ENCODE data around the gene TPCN2.

TPCN2 gene

GRCh38 chr11:69178819-69179482 lies 130.2 kb downstream of the TPCN2 start:
- H3K4ac ChIP-seq (ENCODE audit: low read depth in 1 of 2, low read length in 2 of 2), result no peak overlapping the region
- H3K36me3 ChIP-seq (ENCODE audit: control insufficient read depth in 1 of 2, insufficient read depth in 2 of 2, low read depth in 1 of 2, low read length in 2 of 2), result no peaks in the 10 kb centered on the region
- no peak overlapping the region for H3K27ac ChIP-seq (ENCODE audit: low read length, poor library complexity, severe bottlenecking)
- no peak overlapping the region for H3K4me2 ChIP-seq (ENCODE audit: low read length, poor library complexity, severe bottlenecking)
- no peak overlapping the region for H3K18ac ChIP-seq (ENCODE audit: low read depth in 1 of 2, low read length in 2 of 2)
- H3K4me1 ChIP-seq (ENCODE audit: control insufficient read depth, insufficient read depth, low read depth, low read length), result peaks cover 5% of the 10 kb centered on the region
- no peak overlapping the region for H4K91ac ChIP-seq (ENCODE audit: low read length)
- no peaks in the 10 kb centered on the region for H3K79me1 ChIP-seq (replicated peaks; ENCODE audit: low read length, poor library complexity, severe bottlenecking)
- no peak overlapping the region for H3K9ac ChIP-seq (ENCODE audit: low read length)
- peaks cover 27% of the 10 kb centered on the region for H3K9me3 ChIP-seq (ENCODE audit: control insufficient read depth, low read length)
- H2BK120ac ChIP-seq (ENCODE audit: low read depth, low read length), result no peak overlapping the region
- no peak overlapping the region for H2BK12ac ChIP-seq (ENCODE audit: low read length in 2 of 2)
- H3K23ac ChIP-seq (ENCODE audit: low read length in 2 of 2), result no peak overlapping the region
- no peak overlapping the region for H4K8ac ChIP-seq (ENCODE audit: low read length)
- H2AFZ ChIP-seq (ENCODE audit: low read depth, low read length), result no peak overlapping the region
- 86% methylated on average over 9 of the region's 9 CpGs for WGBS
- peak overlapping the region in 1 of 2 experiments; percentile 26 for H3K14ac ChIP-seq (ENCODE audit: low read length in 2 of 2)
- no peak overlapping the region for H3K4me3 ChIP-seq (ENCODE audit: insufficient read depth in 1 of 2, low read depth in 1 of 2, low read length in 2 of 2)
- no peak for DNase-seq
- peaks cover 52 to 53% of the 10 kb centered on the region in 2 experiments for H3K27me3 ChIP-seq (ENCODE audit: control insufficient read depth in 1 of 2, insufficient read depth in 1 of 2, low read length in 2 of 2)
- no peak overlapping the region for H2BK15ac ChIP-seq (ENCODE audit: low read depth, poor library complexity, severe bottlenecking)
- H2AK5ac ChIP-seq (ENCODE audit: low read length, severe bottlenecking), result no peak overlapping the region
- H2BK5ac ChIP-seq (ENCODE audit: low read depth, low read length, poor library complexity, severe bottlenecking), result no peak overlapping the region

GRCh38 chr11:69180226-69180625 lies 131.5 kb downstream of the TPCN2 start:
- no peak overlapping the region for H4K8ac ChIP-seq (ENCODE audit: low read length)
- H3K4ac ChIP-seq (ENCODE audit: low read depth in 1 of 2, low read length in 2 of 2), result no peak overlapping the region
- no peak overlapping the region for H3K23ac ChIP-seq (ENCODE audit: low read length in 2 of 2)
- no peak overlapping the region for H2AFZ ChIP-seq (ENCODE audit: low read depth, low read length)
- no peak overlapping the region for H2BK15ac ChIP-seq (ENCODE audit: low read depth, poor library complexity, severe bottlenecking)
- H3K4me1 ChIP-seq (ENCODE audit: control insufficient read depth, insufficient read depth, low read depth, low read length), result peaks cover 5% of the 10 kb centered on the region
- no peak overlapping the region for H3K27ac ChIP-seq (ENCODE audit: low read length, poor library complexity, severe bottlenecking)
- peaks cover 45 to 53% of the 10 kb centered on the region in 2 experiments for H3K27me3 ChIP-seq (ENCODE audit: control insufficient read depth in 1 of 2, insufficient read depth in 1 of 2, low read length in 2 of 2)
- H3K4me2 ChIP-seq (ENCODE audit: low read length, poor library complexity, severe bottlenecking), result no peak overlapping the region
- no peak overlapping the region for H2BK12ac ChIP-seq (ENCODE audit: low read length in 2 of 2)
- no peaks in the 10 kb centered on the region for H3K36me3 ChIP-seq (ENCODE audit: control insufficient read depth in 1 of 2, insufficient read depth in 2 of 2, low read depth in 1 of 2, low read length in 2 of 2)
- no peak overlapping the region for H2BK5ac ChIP-seq (ENCODE audit: low read depth, low read length, poor library complexity, severe bottlenecking)
- H4K91ac ChIP-seq (ENCODE audit: low read length), result no peak overlapping the region
- no peak overlapping the region for H3K4me3 ChIP-seq (ENCODE audit: insufficient read depth in 1 of 2, low read depth in 1 of 2, low read length in 2 of 2)
- H2AK5ac ChIP-seq (ENCODE audit: low read length, severe bottlenecking), result no peak overlapping the region
- 93% methylated on average over 9 of the region's 9 CpGs for WGBS
- no peak overlapping the region for H2BK120ac ChIP-seq (ENCODE audit: low read depth, low read length)
- H3K79me1 ChIP-seq (replicated peaks; ENCODE audit: low read length, poor library complexity, severe bottlenecking), result no peaks in the 10 kb centered on the region
- peaks cover 17% of the 10 kb centered on the region for H3K9me3 ChIP-seq (ENCODE audit: control insufficient read depth, low read length)
- no peak overlapping the region for H3K18ac ChIP-seq (ENCODE audit: low read depth in 1 of 2, low read length in 2 of 2)
- H3K9ac ChIP-seq (ENCODE audit: low read length), result no peak overlapping the region
- no peak for DNase-seq
- H3K14ac ChIP-seq (ENCODE audit: low read length in 2 of 2), result no peak overlapping the region

DNA sequence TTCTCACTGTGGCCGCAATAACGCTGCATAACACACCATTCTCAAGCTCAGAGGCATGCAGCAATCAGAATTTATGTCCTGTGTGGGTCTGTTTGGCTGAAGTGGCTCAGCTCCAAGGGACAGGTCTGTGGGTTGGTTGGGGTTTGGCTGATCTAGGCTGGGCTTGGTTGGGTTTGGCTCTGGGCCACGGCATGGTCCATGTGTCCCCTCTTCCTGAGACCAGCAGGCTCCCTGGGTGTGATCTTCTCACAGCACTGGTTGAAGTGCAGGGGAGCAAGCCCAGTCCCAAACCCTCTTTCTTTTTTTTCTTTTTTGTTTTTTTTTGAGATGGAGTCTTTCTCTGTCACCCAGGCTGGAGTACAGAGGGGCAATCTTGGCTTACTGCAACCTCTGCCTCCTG lies 132.0 kb downstream of the TPCN2 start:
- H4K91ac ChIP-seq (ENCODE audit: low read length), result no peak overlapping the region
- no peak overlapping the region for H2BK12ac ChIP-seq (ENCODE audit: low read length in 2 of 2)
- no peak overlapping the region for H2BK5ac ChIP-seq (ENCODE audit: low read depth, low read length, poor library complexity, severe bottlenecking)
- H2AFZ ChIP-seq (ENCODE audit: low read depth, low read length), result no peak overlapping the region
- H3K4me1 ChIP-seq (ENCODE audit: control insufficient read depth, insufficient read depth, low read depth, low read length), result peaks cover 5% of the 10 kb centered on the region
- no peak overlapping the region for H2AK5ac ChIP-seq (ENCODE audit: low read length, severe bottlenecking)
- H3K27ac ChIP-seq (ENCODE audit: low read length, poor library complexity, severe bottlenecking), result no peak overlapping the region
- WGBS, result 95% methylated on average over 2 of the region's 3 CpGs
- H3K79me1 ChIP-seq (replicated peaks; ENCODE audit: low read length, poor library complexity, severe bottlenecking), result no peaks in the 10 kb centered on the region
- H3K36me3 ChIP-seq (ENCODE audit: control insufficient read depth in 1 of 2, insufficient read depth in 2 of 2, low read depth in 1 of 2, low read length in 2 of 2), result no peaks in the 10 kb centered on the region
- no peak overlapping the region for H3K18ac ChIP-seq (ENCODE audit: low read depth in 1 of 2, low read length in 2 of 2)
- peaks cover 12% of the 10 kb centered on the region for H3K9me3 ChIP-seq (ENCODE audit: control insufficient read depth, low read length)
- H3K27me3 ChIP-seq (ENCODE audit: control insufficient read depth in 1 of 2, insufficient read depth in 1 of 2, low read length in 2 of 2), result peaks cover 43 to 49% of the 10 kb centered on the region in 2 experiments
- H3K4me2 ChIP-seq (ENCODE audit: low read length, poor library complexity, severe bottlenecking), result no peak overlapping the region
- H3K23ac ChIP-seq (ENCODE audit: low read length in 2 of 2), result no peak overlapping the region
- DNase-seq, result no peak
- no peak overlapping the region for H3K4ac ChIP-seq (ENCODE audit: low read depth in 1 of 2, low read length in 2 of 2)
- H2BK15ac ChIP-seq (ENCODE audit: low read depth, poor library complexity, severe bottlenecking), result no peak overlapping the region
- no peak overlapping the region for H3K9ac ChIP-seq (ENCODE audit: low read length)
- no peak overlapping the region for H3K4me3 ChIP-seq (ENCODE audit: insufficient read depth in 1 of 2, low read depth in 1 of 2, low read length in 2 of 2)
- H3K14ac ChIP-seq (ENCODE audit: low read length in 2 of 2), result peak overlapping the region in 1 of 2 experiments; percentile 64
- no peak overlapping the region for H4K8ac ChIP-seq (ENCODE audit: low read length)
- H2BK120ac ChIP-seq (ENCODE audit: low read depth, low read length), result no peak overlapping the region

DNA sequence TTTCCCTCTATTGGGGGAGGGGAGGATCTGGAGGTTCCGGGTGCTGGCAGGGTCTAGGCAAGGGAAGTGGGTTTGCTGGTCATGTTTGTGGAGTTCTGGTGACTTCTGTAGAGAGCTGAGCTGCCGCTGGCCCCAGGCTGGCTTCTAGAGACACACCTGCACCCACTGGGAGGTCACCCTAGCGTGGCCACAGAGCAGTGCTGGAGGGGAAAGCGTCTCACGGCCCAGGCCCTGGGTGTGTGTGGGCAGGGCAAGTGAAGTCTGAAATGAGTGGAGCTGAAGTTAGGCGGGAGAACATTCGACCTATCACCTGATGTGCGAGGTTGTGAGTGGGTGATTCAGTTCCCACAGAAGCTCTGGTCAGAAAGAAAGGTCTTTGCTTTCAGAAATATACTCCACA lies 134.9 kb downstream of the TPCN2 start:
- no peak overlapping the region for H3K9ac ChIP-seq (ENCODE audit: low read length)
- peak overlapping the region; percentile 14 for H4K8ac ChIP-seq (ENCODE audit: low read length)
- no peaks in the 10 kb centered on the region for H3K36me3 ChIP-seq (ENCODE audit: control insufficient read depth in 1 of 2, insufficient read depth in 2 of 2, low read depth in 1 of 2, low read length in 2 of 2)
- peaks cover 5% of the 10 kb centered on the region for H3K4me1 ChIP-seq (ENCODE audit: control insufficient read depth, insufficient read depth, low read depth, low read length)
- no peak for DNase-seq
- H2AK5ac ChIP-seq (ENCODE audit: low read length, severe bottlenecking), result no peak overlapping the region
- H3K27ac ChIP-seq (ENCODE audit: low read length, poor library complexity, severe bottlenecking), result no peak overlapping the region
- no peak overlapping the region for H2BK15ac ChIP-seq (ENCODE audit: low read depth, poor library complexity, severe bottlenecking)
- H2BK5ac ChIP-seq (ENCODE audit: low read depth, low read length, poor library complexity, severe bottlenecking), result no peak overlapping the region
- peaks cover 58 to 61% of the 10 kb centered on the region in 2 experiments for H3K27me3 ChIP-seq (ENCODE audit: control insufficient read depth in 1 of 2, insufficient read depth in 1 of 2, low read length in 2 of 2)
- H2BK12ac ChIP-seq (ENCODE audit: low read length in 2 of 2), result no peak overlapping the region
- no peak overlapping the region for H4K91ac ChIP-seq (ENCODE audit: low read length)
- H2BK120ac ChIP-seq (ENCODE audit: low read depth, low read length), result no peak overlapping the region
- H2AFZ ChIP-seq (ENCODE audit: low read depth, low read length), result no peak overlapping the region
- H3K18ac ChIP-seq (ENCODE audit: low read depth in 1 of 2, low read length in 2 of 2), result no peak overlapping the region
- H3K4me2 ChIP-seq (ENCODE audit: low read length, poor library complexity, severe bottlenecking), result no peak overlapping the region
- H3K79me1 ChIP-seq (replicated peaks; ENCODE audit: low read length, poor library complexity, severe bottlenecking), result no peaks in the 10 kb centered on the region
- H3K14ac ChIP-seq (ENCODE audit: low read length in 2 of 2), result no peak overlapping the region
- WGBS, result 78% methylated on average over 6 of the region's 8 CpGs
- no peak overlapping the region for H3K23ac ChIP-seq (ENCODE audit: low read length in 2 of 2)
- no peak overlapping the region for H3K4ac ChIP-seq (ENCODE audit: low read depth in 1 of 2, low read length in 2 of 2)
- peaks cover 28% of the 10 kb centered on the region for H3K9me3 ChIP-seq (ENCODE audit: control insufficient read depth, low read length)
- no peak overlapping the region for H3K4me3 ChIP-seq (ENCODE audit: insufficient read depth in 1 of 2, low read depth in 1 of 2, low read length in 2 of 2)
